BLaER1 treated with 17β-estradiol and CSF1 and Interleukin-3, amounts not matched to agents 10 nM and 100 nM (cell line): ENCODE data around the gene NSD2.
"Not testable (repeated sequence)": the region's sequence is repeated elsewhere in the genome, so short reads cannot be mapped to it uniquely, and the experiment has no call there.

Experiments used
- H3K27ac ChIP-seq, 11 experiments: shearing (Covaris generic); formaldehyde crosslinking; 2 replicates each; pipeline ENCODE4 v1.8.1; 2022
- H3K27me3 ChIP-seq, 11 experiments: shearing (Covaris generic); formaldehyde crosslinking; 2 replicates each; pipeline ENCODE4 v1.8.1; 2022
- H3K36me3 ChIP-seq, 11 experiments: shearing (Covaris generic); formaldehyde crosslinking; 2 replicates each; pipeline ENCODE4 v1.8.1; 2022
- H3K4me1 ChIP-seq, 10 experiments: shearing (Covaris generic); formaldehyde crosslinking; 2 replicates each; pipeline ENCODE4 v1.8.1; 2022
- H3K4me2 ChIP-seq, 11 experiments: shearing (Covaris generic); formaldehyde crosslinking; 2 replicates each; pipeline ENCODE4 v1.8.1; 2022
- H3K4me3 ChIP-seq, 10 experiments: shearing (Covaris generic); formaldehyde crosslinking; 2 replicates each; pipeline ENCODE4 v1.8.1; 2022
- H3K9ac ChIP-seq, 11 experiments: shearing (Covaris generic); formaldehyde crosslinking; 2 replicates each; pipeline ENCODE4 v1.8.1; 2022
- H3K9me3 ChIP-seq, 11 experiments: shearing (Covaris generic); formaldehyde crosslinking; replicated peaks in 1 of 11; 2 replicates each; pipeline ENCODE4 v1.8.1; 2022
- H4K20me1 ChIP-seq, 11 experiments: shearing (Covaris generic); formaldehyde crosslinking; 2 replicates each; pipeline ENCODE4 v1.8.1; 2022
- Cebpa-rat ChIP-seq, 11 experiments: shearing (Covaris generic); IDR thresholded peaks; 2 replicates each; pipeline ENCODE4 v1.8.1; 2022

The NSD2 gene

DNA sequence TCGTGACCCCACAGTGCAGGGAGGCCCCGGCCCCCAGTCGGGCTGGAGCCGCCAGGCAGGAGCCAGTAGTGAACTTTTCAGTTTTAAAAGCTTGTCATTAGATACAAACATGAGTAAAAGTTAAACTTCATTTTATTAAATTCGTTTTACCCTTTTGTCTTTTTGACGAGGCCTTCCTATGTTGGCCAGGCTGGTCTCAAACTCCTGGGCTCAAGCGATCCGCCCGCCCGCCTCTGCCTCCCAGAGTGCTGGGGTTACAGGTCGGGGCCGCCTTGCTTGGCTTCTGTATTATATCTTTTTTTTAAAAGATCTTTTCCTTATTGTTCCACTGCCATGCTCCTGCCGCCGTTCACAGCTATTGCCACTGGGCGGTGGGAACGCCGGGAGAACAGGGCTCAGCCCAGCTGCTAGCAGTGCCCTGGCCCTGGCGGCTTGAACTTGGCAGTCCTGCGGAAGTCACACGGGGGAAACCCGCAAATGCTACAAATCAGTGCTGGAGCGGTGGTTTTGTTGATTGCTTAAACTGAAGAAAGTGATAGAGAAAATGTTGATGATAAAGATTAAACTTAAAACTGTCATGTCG is 138.5 kb downstream of the NSD2 start:
- Histone ChIP-seq H3K9ac (peak overlapping the region; percentile 91 to 99 (median 97)), H3K4me1 (peaks cover 27 to 42% (median 38%) of the 10 kb centered on the region in 10 experiments), H3K4me3 (peak overlapping the region; percentile 75 to 93 (median 85)), H3K27me3 (no peaks in the 10 kb centered on the region), H3K9me3 (no peaks in the 10 kb centered on the region), H3K27ac (peak overlapping the region; percentile 95 to 100 (median 98)), H3K4me2 (peak overlapping the region; percentile 90 to 97 (median 94)), H4K20me1 (peaks cover 20 to 33% (median 29%) of the 10 kb centered on the region in 11 experiments; a peak in 19 of 22 replicates), H3K36me3 (peaks cover 15 to 27% (median 23%) of the 10 kb centered on the region in 11 experiments; a peak in 21 of 22 replicates)
- no peak for TF ChIP-seq Cebpa-rat (IDR thresholded peaks at IDR 0.05)

DNA sequence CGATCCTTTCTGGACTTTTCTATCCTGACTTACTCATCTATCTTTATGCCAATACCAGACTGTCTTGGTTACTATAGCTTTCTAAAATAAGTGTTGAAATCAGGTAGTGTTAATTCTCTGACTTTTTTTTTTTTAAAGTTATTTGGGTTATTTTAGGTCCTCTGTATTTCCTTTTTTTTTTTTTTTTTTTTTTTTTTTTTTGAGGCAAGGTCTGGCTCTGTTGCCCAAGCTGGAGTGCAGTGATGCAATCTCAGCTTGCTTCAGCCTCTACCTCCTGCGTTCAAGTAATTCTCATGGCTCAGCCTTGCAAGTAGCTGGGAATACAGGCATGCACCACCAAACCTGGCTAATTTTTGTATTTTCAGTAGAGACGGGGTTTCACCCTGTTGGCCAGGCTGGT is 140.4 kb downstream of the NSD2 start:
- H3K4me1 ChIP-seq = peaks cover 22 to 37% (median 32%) of the 10 kb centered on the region in 10 experiments
- H4K20me1 ChIP-seq = peaks cover 7 to 15% (median 13%) of the 10 kb centered on the region in 11 experiments; a peak in 19 of 22 replicates
- peak overlapping the region in 6 of 11 experiments; percentile 25 to 44 (median 34); a peak in 11 of 22 replicates for H3K4me2 ChIP-seq
- H3K27ac ChIP-seq = no peak overlapping the region
- no peak overlapping the region for H3K9ac ChIP-seq
- H3K27me3 ChIP-seq = no peaks in the 10 kb centered on the region
- H3K4me3 ChIP-seq = no peak overlapping the region
- TF ChIP-seq Cebpa-rat (IDR thresholded peaks at IDR 0.05) = peak in 3 of 11 experiments; percentile 30 to 50 (median 34); a peak in 1 of 22 replicates
- H3K36me3 ChIP-seq = peaks cover 0 to 9% (median 5%) of the 10 kb centered on the region in 11 experiments; a peak in 8 of 22 replicates
- H3K9me3 ChIP-seq = no peaks in the 10 kb centered on the region

DNA sequence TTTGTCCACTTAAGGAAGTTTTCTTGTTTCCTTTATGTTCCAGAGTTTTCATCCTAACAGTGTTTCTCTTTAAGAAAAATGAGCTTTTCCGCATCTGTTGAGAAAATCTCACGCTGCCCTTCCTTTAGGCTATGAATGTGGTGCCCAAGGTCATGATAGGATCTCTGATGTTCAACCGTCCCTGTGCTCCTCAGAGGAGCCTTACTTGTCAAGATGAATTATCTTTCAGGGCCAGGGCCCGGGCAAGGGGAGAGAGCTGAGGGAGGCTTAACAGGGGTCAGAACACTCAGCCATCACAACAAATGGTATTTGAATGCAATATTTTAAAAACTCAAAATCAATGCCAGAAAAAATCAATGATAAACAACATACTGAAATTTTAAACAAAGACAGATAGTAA is 143.8 kb downstream of the NSD2 start:
- no peak overlapping the region for H3K4me2 ChIP-seq
- peaks cover 6 to 22% (median 16%) of the 10 kb centered on the region in 10 experiments for H3K4me1 ChIP-seq
- H3K27me3 ChIP-seq = no peaks in the 10 kb centered on the region
- no peaks in the 10 kb centered on the region for H3K9me3 ChIP-seq
- TF ChIP-seq Cebpa-rat (IDR thresholded peaks at IDR 0.05) = no peak
- no peaks in the 10 kb centered on the region for H4K20me1 ChIP-seq
- H3K4me3 ChIP-seq = no peak overlapping the region
- no peak overlapping the region for H3K9ac ChIP-seq
- H3K27ac ChIP-seq = no peak overlapping the region
- no peaks in the 10 kb centered on the region for H3K36me3 ChIP-seq

DNA sequence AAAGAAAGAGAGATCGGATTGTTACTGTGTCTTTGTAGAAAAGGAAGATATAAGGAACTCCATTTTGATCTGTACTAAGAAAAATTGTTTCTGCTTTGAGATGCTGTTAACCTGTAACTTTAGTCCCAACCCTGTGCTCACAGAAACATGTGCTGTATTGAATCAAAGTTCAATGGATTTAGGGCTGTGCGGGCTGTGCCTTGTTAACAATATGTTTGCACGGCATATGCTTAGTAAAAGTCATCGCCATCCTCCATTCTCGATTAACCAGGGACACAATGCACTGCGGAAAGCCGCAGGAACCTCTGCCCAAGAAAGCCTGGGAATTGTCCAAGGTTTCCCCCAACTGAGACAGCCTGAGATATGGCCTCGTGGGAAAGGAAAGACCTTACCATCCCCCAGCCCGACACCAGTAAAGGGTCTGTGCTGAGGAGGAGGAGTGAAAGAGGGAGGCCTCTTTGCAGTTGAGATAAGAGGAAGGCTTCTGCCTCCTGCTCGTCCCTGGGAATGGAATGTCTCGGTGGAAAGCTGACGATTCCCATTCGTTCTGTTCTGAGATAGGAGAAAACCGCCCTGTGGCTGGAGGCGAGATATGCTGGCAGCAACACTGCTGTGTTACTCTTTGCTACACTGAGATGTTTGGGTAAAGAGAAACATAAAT is 150.3 kb downstream of the NSD2 start:
- H3K4me1 ChIP-seq, H3K4me3 ChIP-seq, H3K27me3 ChIP-seq, H3K27ac ChIP-seq, H4K20me1 ChIP-seq, H3K36me3 ChIP-seq, H3K9ac ChIP-seq, H3K4me2 ChIP-seq: not testable (repeated sequence)
- H3K9me3 ChIP-seq = peaks cover 18 to 25% (median 22%) of the 10 kb centered on the region in 11 experiments

DNA sequence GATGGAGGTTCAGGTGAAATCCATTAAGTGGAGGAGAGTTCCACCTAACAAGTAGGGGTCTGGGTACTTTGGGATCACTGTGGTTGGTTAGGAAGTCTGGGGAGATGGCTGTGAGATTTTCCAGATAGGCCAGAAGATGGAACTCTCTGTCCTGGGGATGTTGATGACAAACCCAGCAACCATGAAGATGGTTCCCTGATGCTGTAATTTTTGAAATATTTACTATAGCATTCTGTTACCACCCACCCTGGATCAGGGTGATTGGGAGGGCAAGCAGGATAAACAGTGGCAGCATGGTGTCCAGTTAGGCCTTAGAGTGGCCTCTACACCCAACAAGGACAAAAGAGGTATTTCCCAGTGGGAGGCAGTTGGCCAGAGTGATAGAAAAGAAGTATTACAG is 153.5 kb downstream of the NSD2 start:
- Histone ChIP-seq H3K27ac (no peak overlapping the region), H3K36me3 (0 out of 22 replicates have a peak, but pooled peaks cover 0 to 6% (median 0%) of the 10 kb centered on the region in 11 experiments), H4K20me1 (no peaks in the 10 kb centered on the region), H3K27me3 (peaks cover 0 to 6% (median 0%) of the 10 kb centered on the region in 11 experiments; a peak in 2 of 22 replicates), H3K4me2 (no peak overlapping the region), H3K4me1 (no peaks in the 10 kb centered on the region), H3K4me3 (no peak overlapping the region), H3K9me3 (peaks cover 22 to 36% (median 29%) of the 10 kb centered on the region in 11 experiments), H3K9ac (no peak overlapping the region)
- no peak for TF ChIP-seq Cebpa-rat (IDR thresholded peaks at IDR 0.05)

DNA sequence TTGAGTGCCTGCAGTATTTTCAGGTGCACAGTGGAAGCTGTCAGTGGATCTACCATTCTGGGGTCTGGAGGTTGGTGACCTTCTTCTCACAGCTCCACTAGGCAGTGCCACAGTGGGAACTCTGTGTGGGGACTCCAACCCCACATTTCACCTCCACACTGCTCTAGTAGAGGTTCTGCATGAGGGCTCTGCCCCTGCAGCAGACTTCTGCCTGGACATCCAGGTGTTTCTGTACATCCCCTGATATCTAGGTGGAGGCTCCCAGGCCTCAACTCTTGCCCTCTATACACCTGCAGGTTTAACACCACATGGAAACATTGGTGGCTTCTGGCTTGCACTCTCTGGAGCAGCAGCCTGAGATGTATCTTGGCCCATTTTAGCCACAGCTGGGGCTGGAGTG is 154.6 kb downstream of the NSD2 start:
- Histone ChIP-seq H3K9ac (no peak overlapping the region), H3K4me2 (no peak overlapping the region), H3K27me3 (peaks cover 0 to 6% (median 0%) of the 10 kb centered on the region in 11 experiments; a peak in 2 of 22 replicates), H3K9me3 (peaks cover 22 to 36% (median 29%) of the 10 kb centered on the region in 11 experiments), H4K20me1 (no peaks in the 10 kb centered on the region), H3K36me3 (0 out of 22 replicates have a peak, but pooled peaks cover 0 to 6% (median 0%) of the 10 kb centered on the region in 11 experiments), H3K4me3 (peak overlapping the region in 1 of 10 experiments; percentile 11; a peak in 1 of 20 replicates), H3K4me1 (no peaks in the 10 kb centered on the region), H3K27ac (no peak overlapping the region)
- TF ChIP-seq Cebpa-rat (IDR thresholded peaks at IDR 0.05) = no peak

DNA sequence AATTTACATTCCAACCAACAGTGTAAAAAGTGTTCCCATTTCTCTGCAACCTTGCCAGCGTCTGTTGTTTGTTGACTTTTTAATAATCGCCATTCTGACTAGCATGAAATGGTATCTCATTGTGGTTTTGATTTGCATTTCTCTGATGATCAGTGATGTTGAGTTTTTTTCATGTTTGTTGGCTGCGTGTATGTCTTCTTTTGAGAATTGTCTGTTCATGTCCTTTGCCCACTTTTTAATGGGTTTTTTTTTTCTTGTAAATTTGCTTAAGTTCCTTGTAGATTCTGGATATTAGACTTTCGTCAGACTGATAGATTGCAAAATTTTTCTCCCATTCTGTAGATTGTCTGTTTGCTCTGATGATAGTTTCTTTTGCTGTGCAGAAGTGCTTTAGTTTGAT is 155.9 kb downstream of the NSD2 start:
- H3K27ac ChIP-seq, H3K9ac ChIP-seq, H3K4me3 ChIP-seq, H4K20me1 ChIP-seq, H3K4me2 ChIP-seq, H3K4me1 ChIP-seq, H3K27me3 ChIP-seq, H3K36me3 ChIP-seq: not testable (repeated sequence)
- peaks cover 22 to 36% (median 29%) of the 10 kb centered on the region in 11 experiments for H3K9me3 ChIP-seq

DNA sequence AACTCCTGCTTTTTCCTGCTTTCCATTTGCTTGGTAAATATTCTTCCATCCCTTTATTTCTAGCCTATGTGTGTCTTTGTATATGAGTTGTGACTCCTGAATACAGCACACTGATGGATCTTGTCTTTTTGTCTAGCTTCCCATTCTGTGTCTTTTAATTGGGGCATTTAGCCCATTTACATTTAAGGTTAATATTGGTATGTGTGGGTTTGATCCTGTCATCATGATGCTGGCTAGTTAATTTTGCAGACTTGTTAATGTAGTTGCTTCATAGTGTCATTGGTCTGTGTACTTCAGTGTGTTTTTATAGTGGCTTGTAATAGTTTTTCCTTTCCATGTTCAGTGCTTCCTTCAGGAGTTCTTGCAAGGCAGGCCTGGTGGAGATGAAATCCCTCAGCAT is 160.0 kb downstream of the NSD2 start:
- not testable (repeated sequence) for H3K9ac ChIP-seq, H3K4me1 ChIP-seq, H4K20me1 ChIP-seq, H3K36me3 ChIP-seq, H3K27me3 ChIP-seq, H3K4me3 ChIP-seq, H3K4me2 ChIP-seq, H3K27ac ChIP-seq
- H3K9me3 ChIP-seq = peaks cover 6 to 16% (median 12%) of the 10 kb centered on the region in 11 experiments
